ENCODE data around the gene ZNF579.

ZNF579 gene

GRCh38 chr19:55567708-55568328, 12.8 kb downstream of the ZNF579 start:
- no peak for DNase-seq (ENCODE audit: low read depth, low spot score)

GRCh38 chr19:55566823-55567222, 13.8 kb downstream of the ZNF579 start:
- DNase-seq (ENCODE audit: low read depth, low spot score) = no peak

GRCh38 chr19:55563261-55563690, 17.4 kb downstream of the ZNF579 start:
- DNase-seq (ENCODE audit: low read depth, low spot score) = no peak

GRCh38 chr19:55559684-55560083, 21.0 kb downstream of the ZNF579 start:
- DNase-seq (ENCODE audit: low read depth, low spot score) = no peak

- DNase-seq (ENCODE audit: low read depth, low spot score) = no peak
Measured at GRCh38 chr19:55554741-55555152, 25.9 kb downstream of the ZNF579 start.

GRCh38 chr19:55554302-55554701, 26.3 kb downstream of the ZNF579 start:
- no peak for DNase-seq (ENCODE audit: low read depth, low spot score)

GRCh38 chr19:55553217-55554182, 27.1 kb downstream of the ZNF579 start:
- DNase-seq (ENCODE audit: low read depth, low spot score) = no peak

- no peak for DNase-seq (ENCODE audit: low read depth, low spot score)
Measured at GRCh38 chr19:55552620-55553019, 28.0 kb downstream of the ZNF579 start.

GRCh38 chr19:55552206-55552605, 28.4 kb downstream of the ZNF579 start:
- DNase-seq (ENCODE audit: low read depth, low spot score) = no peak

GRCh38 chr19:55550321-55550650, 30.4 kb downstream of the ZNF579 start:
- DNase-seq (ENCODE audit: low read depth, low spot score) = no peak

GRCh38 chr19:55549500-55550320, 30.9 kb downstream of the ZNF579 start:
- DNase-seq (ENCODE audit: low read depth, low spot score) = no peak

- no peak for DNase-seq (ENCODE audit: low read depth, low spot score)
Measured at GRCh38 chr19:55546822-55547614, 33.6 kb downstream of the ZNF579 start.

GRCh38 chr19:55546011-55546410, 34.6 kb downstream of the ZNF579 start:
- DNase-seq (ENCODE audit: low read depth, low spot score) = no peak

- no peak for DNase-seq (ENCODE audit: low read depth, low spot score)
Measured at GRCh38 chr19:55545443-55545842, 35.2 kb downstream of the ZNF579 start, which contains the start of gene SBK3. Gene SBK3 (minus strand): TSS chr19:55545543. CDS start chr19:55545543, 0 bp downstream.

- DNase-seq (ENCODE audit: low read depth, low spot score) = no peak
Measured at GRCh38 chr19:55544776-55545439, 35.7 kb downstream of the ZNF579 start.

- DNase-seq (ENCODE audit: low read depth, low spot score) = no peak
Measured at GRCh38 chr19:55544014-55544413, 36.6 kb downstream of the ZNF579 start.

- no peak for DNase-seq (ENCODE audit: low read depth, low spot score)
Measured at GRCh38 chr19:55543567-55543966, 37.1 kb downstream of the ZNF579 start.

GRCh38 chr19:55542292-55542855, 38.3 kb downstream of the ZNF579 start:
- DNase-seq (ENCODE audit: low read depth, low spot score) = no peak

GRCh38 chr19:55541091-55541490, 39.6 kb downstream of the ZNF579 start:
- no peak for DNase-seq (ENCODE audit: low read depth, low spot score)

- no peak for DNase-seq (ENCODE audit: low read depth, low spot score)
Measured at GRCh38 chr19:55540619-55541018, 40.0 kb downstream of the ZNF579 start.

All from brain pericyte (primary cell).